ENCODE data around the gene PRKAR2B.

DNA sequence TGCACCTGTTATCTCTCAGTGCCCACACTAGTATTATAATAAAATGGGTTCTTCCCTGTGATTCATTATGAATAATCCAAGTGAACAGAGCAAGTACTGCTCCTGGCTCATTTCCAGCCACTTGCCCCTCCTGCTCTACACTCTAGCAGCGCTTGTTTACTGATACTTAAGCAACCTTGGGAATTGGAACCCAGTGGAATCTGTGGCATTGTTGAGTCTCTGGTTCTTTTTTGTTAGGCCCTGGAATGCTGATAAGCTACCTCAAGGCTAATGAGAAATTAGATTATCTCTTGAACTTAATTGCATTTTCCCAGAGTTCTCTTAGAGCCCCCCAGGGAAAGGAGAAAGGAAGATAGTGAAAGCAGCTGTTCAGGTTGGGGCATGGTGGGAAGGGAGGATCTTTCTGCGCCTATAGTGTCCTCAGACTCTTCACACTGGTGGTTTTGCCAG, 34.0 kb downstream of the PRKAR2B start:
- TF ChIP-seq, protein P1, sequence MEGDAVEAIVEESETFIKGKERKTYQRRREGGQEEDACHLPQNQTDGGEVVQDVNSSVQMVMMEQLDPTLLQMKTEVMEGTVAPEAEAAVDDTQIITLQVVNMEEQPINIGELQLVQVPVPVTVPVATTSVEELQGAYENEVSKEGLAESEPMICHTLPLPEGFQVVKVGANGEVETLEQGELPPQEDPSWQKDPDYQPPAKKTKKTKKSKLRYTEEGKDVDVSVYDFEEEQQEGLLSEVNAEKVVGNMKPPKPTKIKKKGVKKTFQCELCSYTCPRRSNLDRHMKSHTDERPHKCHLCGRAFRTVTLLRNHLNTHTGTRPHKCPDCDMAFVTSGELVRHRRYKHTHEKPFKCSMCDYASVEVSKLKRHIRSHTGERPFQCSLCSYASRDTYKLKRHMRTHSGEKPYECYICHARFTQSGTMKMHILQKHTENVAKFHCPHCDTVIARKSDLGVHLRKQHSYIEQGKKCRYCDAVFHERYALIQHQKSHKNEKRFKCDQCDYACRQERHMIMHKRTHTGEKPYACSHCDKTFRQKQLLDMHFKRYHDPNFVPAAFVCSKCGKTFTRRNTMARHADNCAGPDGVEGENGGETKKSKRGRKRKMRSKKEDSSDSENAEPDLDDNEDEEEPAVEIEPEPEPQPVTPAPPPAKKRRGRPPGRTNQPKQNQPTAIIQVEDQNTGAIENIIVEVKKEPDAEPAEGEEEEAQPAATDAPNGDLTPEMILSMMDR (IDR thresholded peaks at IDR 0.05), result no peak
- no peak for TF ChIP-seq POLR2A (IDR thresholded peaks at IDR 0.05)

All from lower leg skin (tissue), 3 donors.